Epidermal melanocyte (primary cell): ENCODE data around the gene NADK2.
"Not testable (repeated sequence)": the region's sequence is repeated elsewhere in the genome, so short reads cannot be mapped to it uniquely, and the experiment has no call there.

ENCODE experiments used
- DNase-seq: peaks from one replicate; pipeline ENCODE4 v3.0.0; 2011; ENCODE audit warnings: low spot score; ENCODE audit not compliant: insufficient read length

Gene NADK2

DNA sequence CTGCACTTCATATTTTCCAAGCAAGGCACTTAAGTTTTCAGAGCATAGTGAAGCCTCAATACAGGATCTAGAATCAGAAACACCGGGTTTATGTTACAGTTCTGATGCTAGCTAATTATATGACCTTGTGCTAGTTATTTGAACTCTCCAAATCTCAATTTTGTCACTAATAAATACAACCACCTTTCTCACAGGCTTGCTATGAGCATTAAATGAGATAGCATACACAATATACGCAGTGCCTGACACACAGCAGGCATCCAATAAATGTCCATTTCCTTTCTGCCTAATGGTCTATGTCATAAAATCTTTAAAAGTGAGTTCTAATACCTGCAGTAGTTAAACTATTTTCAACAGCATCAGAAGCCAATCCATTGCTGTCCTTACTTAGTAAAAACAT is 32.9 kb downstream of the NADK2 start:
- DNase-seq: no peak

DNA sequence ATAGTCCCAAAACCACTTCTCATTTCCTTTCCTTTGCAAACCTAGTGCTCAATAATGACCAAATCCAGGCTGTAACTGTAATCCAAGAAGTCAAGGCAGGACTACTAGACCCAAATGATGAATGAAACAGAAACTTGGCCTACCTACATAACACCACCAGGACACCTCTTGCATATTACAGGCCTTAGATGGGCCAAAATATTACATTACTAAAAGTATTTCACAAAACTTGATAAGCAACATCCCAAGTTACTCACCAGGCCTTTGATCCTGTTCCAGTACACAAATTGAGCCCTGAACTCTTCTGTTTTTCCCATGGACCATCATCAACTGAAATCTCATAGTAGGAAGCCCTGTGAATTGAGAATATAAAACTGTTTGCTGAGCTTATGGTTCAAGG is 34.8 kb downstream of the NADK2 start:
- no peak for DNase-seq

DNA sequence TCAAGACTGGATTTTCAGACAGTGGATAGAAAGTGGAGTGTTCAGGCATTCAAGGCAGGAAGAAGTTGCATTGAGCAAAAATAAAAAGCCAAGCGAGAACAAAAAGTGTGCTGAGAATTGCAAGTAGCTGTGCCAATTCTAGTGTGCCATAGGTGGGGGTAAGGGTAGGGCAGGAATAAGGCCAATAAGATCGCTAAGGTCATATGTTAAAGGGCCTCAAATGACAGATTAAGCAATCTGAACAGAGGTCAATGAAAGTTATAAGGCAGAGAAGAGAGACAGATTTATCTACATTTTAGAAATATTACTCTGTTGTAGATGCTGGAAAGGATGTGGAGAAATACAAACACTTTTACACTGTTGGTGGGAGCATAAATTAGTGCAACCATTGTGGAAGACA is 36.4 kb downstream of the NADK2 start:
- DNase-seq: no peak

DNA sequence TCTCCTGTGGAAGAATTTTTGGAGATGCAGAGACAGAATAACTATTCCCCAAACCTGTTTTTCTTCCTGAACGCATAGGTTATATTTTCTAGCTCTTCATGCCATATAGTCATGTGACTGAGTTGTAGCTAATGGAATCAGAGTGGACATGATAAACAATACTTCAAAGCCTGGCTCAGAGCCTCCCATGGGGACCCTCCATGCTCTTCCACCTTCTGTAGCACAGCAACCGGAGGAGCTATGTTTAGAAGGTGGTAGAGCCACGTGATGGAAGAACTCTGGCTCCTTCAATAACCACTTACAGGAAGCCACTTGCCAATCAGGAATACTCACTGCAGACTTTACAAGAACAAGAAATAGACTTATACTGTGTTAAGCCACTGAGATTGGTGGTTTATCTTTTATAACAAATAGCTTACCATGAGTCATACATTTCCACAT is 39.2 kb downstream of the NADK2 start:
- no peak for DNase-seq

DNA sequence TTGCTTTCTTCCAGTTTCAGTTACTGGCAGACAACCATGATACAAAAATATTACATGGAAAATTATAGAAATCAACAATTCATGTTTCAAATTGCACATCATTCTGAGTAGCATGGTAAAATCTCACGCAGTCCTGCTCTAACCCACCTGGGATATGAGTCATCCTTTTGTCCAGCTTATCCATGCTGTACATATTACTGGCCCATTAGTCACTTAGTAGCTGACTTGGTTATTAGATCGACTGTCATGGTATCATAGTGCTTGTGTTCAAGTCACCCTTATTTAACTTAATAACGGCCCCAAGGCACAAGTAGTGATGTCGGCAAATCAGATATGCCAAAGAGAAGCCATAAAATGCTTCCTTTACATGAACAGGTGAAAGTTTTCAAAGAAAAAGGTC is 41.2 kb downstream of the NADK2 start:
- no peak for DNase-seq

DNA sequence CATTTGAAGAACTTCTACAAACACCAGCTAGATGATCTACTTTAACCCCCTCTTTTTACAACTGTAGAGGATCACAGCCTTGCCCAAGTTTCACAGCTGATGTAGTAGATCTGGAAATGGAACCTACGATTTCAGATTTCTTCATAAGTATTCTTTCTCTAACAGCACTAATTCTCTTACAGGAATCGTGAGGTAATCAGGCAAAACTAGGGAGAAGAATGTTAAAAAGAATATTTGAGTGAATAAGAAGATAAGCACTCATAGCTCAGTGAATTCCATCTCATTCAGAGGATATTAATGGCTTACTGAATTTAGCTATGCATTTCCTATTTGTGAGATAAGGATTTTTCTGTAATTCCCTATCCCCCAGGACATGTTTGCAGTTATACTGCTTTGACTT is 42.1 kb downstream of the NADK2 start:
- DNase-seq: no peak

DNA sequence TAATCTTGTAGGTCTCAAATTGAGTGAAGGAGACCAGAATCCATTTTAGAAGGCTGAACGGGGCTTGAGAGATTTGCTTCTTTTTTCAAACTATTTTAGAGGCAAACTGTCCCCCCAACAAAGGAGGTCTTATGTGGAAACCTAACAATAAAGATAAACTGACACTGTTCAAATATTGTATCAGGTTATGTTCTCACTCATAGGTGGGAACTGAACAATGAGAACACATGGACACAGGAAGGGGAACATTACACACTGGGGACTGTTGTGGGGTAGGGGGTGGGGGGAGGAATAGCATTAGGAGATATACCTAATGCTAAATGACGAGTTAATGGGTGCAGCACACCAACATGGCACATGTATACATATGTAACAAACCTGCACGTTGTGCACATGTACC is 42.9 kb downstream of the NADK2 start:
- DNase-seq: not testable (repeated sequence)

DNA sequence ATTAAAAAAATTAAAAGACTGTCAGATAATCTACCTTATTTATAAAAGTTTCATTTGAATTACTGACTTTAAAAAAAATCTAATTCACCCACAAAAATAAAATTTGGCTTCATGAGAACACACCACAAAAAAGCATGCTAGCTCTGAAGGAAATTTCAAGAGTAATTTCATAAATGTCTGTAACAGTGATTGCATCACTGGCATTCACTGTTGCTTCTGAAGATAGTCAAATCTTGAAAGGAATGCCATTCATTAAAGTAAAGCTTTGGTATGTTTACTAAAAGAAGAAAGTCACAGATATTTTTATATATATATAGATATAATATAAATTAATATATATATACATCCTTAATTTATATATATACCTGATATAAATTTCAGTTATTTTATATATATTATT is 43.4 kb downstream of the NADK2 start:
- no peak for DNase-seq

DNA sequence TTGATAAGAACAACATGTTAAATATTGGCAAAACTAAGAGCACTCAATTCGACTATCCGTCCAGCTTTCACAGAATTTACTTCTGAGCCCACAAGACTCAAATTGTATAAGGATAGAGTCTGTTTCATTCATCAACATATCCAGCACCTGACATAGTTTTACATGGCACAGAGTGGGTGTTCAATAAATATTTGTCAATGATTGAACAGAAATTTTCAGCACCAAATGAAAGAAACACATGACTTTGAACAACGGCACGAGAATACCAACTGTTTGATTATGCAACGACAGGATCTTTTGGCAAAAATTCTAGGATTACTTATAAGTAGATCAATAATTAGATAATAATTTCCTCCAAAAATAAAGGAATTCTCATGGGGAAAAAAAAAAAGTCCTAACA is 48.0 kb downstream of the NADK2 start:
- no peak for DNase-seq

DNA sequence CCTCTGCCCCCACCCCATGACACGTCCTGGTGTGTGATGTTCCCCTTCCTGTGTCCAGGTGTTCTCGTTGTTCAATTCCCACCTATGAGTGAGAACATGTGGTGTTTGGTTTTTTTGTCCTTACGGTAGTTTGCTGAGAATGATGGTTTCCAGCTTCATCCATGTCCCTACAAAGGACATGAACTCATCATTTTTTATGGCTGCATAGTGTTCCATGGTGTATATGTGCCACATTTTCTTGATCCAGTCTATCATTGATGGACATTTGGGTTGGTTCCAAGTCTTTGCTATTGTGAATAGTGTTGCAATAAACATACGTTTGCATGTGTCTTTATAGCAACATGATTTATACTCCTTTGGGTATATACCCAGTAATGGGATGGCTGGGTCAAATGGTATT is 57.3 kb downstream of the NADK2 start:
- not testable (repeated sequence) for DNase-seq

DNA sequence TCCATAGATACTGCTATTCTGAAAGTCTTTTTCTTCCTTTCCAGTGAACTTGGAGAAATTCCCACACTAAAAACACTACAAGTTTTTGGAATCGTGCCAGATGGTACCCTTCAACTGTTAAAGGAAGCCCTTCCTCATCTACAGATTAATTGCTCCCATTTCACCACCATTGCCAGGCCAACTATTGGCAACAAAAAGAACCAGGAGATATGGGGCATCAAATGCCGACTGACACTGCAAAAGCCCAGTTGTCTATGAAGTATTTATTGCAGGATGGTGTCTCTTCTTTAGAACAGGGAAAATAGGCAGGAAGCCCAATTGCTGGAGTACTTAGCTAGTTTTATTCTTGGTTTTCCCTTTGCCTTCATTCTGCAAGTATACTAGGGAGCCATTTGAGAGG is 60.0 kb downstream of the NADK2 start:
- no peak for DNase-seq

DNA sequence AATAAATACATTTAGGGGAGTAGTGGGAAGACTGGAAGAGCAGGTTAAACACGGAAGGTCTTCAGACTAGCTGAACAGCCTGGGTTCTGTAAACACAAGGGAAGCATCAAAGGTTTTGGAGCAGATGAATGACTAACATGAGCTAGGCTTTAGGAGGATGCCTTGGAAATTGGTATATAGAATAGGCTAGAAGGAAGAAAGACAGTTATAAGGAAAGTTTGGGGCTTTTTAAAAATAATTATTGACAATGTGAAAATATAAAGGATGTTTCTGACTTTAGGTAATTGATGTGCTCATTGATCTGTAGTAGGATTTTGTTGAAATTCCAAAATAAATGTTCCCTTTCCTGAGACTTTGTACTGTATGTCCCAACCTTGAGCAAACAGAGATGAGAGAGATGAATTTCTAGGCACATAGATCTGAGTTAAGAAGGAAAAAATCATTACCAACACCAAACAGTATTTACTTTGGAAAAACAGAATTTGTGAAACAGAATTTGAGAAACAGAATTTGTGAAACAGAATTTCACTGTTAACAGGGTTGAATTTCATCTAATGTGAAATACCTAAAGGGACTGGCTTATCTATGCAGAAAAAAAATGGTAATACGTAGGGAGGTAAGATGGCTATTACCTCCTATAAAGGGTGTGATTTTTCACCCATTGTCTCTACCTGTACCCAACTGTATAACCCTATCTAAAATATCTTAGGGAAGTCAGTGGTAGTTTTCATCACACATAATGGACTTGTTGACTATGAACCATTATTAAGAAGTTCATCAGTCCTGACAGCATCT is 61.0 kb downstream of the NADK2 start:
- no peak for DNase-seq

DNA sequence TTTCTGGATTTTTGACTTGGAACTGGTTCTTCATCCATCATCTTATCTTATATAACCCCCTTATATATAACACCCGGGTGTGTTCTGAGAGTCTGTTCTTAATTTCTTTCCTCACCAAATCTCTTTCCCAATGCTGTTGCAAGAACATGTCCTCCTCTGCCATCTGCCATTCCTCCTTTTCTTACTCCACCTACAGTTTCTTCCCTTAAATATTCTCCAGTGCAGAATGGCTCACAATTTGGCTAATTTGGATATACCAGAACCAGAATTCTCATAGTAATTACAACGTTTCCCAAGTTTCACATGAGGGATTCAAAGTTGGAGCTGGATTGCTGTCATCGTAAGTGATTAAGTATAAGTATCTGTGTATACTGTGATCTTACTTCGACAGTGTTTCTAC is 61.8 kb downstream of the NADK2 start:
- no peak for DNase-seq

DNA sequence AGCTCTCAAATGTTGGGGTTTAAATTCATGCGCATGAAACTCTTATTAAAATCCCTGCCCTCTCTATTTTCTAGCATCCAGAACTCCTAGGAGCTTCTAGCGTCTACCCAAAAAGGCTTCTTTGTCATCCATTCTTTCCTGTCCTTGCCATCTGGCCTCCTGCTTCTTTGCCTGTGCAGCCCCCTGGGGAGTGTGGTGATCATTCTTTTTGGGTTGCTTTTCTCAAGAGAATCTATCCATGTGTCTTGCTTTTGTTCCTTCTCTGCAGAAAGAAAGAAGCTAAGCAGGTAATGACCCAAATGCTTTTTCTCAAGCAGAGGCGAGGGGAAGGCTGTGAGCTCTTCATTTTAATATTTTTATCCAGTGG is 63.2 kb downstream of the NADK2 start:
- DNase-seq: no peak

DNA sequence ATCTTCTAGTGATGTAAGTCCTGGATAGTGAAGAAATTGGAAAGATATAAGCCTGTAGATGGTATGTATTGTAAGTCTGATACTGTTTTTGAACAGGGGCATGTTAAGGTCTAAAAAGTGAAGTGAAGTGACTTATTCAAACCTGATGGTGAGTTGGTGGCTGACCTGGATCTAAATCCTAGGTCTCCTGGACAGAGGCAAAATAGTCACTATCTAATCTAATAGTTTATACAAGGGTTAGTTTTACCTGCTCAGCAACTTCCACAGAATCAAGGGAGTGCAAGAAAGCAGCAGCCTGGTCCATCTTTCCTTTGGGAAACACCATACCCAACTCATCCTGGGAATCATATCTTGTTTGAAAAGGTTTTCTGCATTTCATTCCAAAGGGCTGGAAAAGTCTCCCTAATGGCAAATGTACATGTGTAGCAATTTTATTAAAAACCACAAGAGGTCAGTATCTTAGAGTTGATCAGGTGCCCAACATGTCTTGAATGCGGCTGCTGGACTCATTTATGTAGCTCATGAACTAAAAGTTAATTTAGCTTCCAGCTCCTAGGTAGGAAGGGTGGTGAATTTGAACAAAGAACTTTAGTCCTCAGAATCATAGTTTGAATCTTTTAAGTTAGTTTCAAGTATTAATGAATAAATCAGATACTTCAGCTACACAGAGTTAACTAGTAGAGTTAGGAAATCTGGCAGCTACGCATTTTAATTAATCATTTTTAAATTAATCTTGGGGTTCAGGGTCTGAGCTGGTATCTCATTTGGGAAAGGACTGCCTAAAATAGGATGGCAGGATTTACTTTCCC is 63.8 kb downstream of the NADK2 start:
- DNase-seq: peak; percentile 34

DNA sequence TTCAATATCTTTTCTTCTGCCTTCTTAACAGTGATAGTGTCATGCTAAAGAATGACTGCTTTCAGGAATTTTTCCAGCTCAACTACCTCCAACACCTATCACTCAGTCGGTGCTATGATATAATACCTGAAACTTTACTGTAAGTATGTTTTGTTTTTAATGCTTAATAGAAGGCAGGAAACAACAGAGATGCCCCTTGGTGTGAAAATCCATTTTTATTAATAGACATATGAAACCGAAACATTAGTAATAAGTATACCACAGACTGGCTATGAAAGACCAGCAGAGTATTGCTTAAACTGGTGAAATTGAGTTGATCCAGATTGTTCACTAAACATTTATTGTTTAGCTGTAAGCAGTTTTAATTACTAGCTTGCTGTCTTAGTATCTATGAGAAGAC is 64.6 kb downstream of the NADK2 start:
- DNase-seq: no peak

DNA sequence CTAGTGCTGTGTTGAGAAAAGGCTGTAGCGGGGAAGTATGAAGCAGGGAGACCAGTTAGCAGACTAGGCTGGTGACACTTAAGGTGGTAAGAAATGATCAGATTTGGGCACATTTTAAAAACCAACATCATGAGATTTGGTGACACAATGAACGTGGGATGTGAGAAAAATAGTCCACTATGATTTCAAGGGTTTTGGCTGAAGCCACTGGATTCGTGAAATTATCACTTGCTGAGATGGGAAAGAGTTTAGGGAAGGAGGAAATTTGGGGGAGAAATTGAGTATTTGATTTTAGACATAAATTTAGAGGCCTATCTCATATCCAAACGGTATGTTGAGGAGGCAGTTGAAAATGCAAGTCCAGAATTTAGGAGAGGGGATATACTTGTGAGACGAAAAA is 66.7 kb downstream of the NADK2 start:
- DNase-seq: no peak

DNA sequence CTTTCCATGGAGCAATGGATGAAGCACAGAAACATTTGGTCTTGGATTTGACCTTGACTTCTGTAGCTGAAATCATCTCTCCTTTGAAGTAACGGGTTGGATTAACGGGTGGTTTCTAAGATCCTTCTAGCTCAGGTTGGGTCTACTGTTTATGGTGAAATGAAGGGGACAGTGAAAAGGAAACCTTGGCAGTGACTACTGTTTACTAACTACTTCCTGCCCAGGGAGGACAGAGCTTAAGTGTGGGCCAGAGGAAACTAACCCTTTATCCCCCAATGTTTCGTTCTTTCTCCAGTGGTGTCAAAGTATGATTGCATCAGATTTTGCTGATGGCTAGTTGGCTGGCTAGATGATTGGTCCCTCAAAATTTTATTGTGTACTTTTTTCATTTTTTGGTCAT is 67.6 kb downstream of the NADK2 start:
- DNase-seq: no peak

DNA sequence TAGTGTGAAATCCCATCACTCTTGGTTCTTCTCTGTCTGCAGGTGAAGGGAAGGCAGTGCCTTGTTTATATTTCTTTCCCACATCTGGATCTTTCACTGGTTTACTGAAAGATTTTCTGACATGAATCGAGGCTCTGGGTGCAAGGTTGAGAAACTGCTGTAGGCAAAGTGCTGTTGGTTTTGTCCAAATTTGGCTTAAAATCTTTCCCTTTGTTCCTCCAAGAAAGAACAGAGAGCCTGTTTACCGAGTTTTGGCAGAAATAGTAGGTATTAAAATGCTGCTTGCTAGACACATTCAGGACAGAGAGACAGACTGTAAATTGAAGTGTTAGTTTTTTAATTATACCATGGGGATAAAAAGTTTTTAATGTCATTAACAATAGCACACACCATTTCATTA is 68.3 kb downstream of the NADK2 start:
- DNase-seq: no peak

DNA sequence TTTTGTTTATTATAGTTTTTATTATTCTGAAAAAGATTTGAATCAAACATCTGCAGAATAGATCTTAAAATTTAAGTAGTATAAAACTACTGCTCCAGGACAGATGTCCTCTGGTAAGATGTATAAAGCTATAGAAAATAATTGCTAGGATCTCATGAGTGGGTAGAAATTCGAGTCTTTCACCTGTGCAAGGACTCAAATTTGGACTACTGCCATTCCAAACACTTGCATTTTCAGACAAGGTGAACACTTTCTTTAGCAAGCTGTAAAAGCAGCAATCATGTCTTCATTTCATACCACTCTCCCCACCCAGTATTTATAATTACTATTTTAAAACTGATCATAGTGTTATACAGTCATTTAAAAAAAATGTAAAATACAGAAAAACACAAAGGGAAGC is 69.1 kb downstream of the NADK2 start:
- DNase-seq: no peak

DNA sequence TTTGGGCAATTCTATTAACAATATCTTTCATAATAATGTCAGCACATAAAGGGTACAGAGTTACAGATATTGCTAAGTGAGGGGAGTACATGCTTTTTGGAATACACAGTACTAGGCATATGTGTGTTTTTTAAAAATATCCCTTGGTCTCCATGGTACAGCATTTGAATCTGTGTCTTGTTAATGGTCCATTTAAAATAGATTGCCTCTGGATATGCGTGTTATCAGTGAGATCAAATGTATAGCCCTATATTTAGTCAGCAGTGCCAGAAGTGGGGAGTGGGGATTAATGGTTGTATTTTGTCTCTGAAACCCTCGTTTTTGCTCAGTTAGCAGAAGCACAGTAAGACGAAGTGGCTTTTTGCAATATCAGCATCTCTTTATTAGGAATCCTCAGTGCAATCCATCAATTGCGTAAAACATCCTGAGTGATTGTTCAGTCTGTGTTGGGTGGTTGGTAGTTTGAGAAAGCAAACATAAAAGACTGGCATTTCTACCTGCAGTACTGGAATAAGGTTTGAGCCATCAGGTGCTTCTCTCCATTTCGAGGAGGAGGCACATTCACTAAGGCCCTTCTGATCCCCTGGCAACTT is 70.8 kb downstream of the NADK2 start:
- no peak for DNase-seq

DNA sequence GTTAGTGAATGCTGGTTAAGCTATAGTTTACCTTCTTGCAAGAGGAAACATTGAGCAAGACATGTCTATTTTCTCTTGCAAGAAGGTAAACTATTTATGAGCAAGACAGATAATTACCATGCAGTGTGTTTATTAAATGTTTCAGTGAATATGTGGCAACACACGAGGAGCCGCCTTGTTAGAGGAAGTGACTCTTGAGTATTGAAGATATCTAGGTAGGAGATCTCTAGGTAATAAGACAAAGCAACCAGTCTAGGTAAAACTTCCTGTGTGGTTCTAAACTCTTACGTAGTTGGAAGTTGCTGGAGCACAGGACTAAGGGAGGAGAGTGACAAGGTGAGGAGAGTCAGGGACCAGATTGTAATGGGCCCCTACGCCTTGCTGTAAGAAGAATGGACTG is 73.0 kb downstream of the NADK2 start:
- DNase-seq: no peak

DNA sequence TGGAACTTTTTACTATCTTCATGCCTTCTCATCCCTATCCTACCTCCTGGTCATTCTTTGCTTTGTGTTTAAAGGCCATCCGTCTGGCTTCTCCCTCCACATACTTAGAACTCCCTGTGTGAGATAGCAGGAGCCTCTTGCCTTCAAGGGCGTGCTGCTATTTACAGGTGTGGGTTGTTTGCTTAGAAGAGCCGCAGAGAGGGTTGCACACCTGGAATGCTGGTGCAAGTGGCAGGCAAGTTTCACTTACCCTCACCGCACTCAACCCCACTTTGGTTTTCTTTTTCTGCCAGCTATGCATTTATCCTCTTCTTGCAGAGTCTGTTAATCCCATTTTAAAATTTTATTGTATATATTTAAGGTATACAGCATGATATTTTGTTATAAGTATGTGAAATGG is 77.3 kb downstream of the NADK2 start:
- no peak for DNase-seq
